Thoracic aorta (tissue), 2 donors: ENCODE results near the gene EMC10. TPM values are rescaled to one million over a fixed set of nuclear protein-coding genes. Genes with fewer than 3 reads are reported as not detected.

Source experiments
- ATAC-seq: fragments of 150-250 bp; one replicate; pipeline ENCODE4 v1.8.0; 2017; ENCODE audit warnings: low read depth; ENCODE audit not compliant: insufficient number of reproducible peaks, low FRiP score
- DNase-seq: peaks from one replicate; pipeline ENCODE4 v3.0.0-alpha.2; 2020; ENCODE audit warnings: low spot score
- H3K27ac ChIP-seq, 2 donors: fragments of 200-600 bp; sonication (generic); 1 replicate in 1 of 2; 2 replicates in 1 of 2; pipeline ENCODE4 v1.5.1; 2016; ENCODE audit warnings: mild to moderate bottlenecking in 2 of 2, moderate library complexity in 2 of 2
- H3K27me3 ChIP-seq: fragments of 200-600 bp; sonication (generic); replicated peaks from 2 replicates; pipeline ENCODE4 v1.6.0; 2016; ENCODE audit warnings: mild to moderate bottlenecking; ENCODE audit not compliant: insufficient read depth
- H3K36me3 ChIP-seq: fragments of 200-600 bp; sonication (generic); one replicate; pipeline ENCODE4 v1.5.1; 2016
- H3K4me1 ChIP-seq, 2 donors: fragments of 200-600 bp; sonication (generic); 1 replicate in 1 of 2; 2 replicates in 1 of 2; pipeline versions ENCODE4 v1.5.1 to v1.6.0; 2016; ENCODE audit warnings: low read depth in 2 of 2, mild to moderate bottlenecking in 1 of 2; ENCODE audit not compliant: control insufficient read depth in 1 of 2
- H3K4me3 ChIP-seq: fragments of 200-600 bp; sonication (generic); 2 replicates; pipeline ENCODE4 v1.5.1; 2016; ENCODE audit warnings: mild to moderate bottlenecking
- H3K9me3 ChIP-seq: fragments of 200-600 bp; sonication (generic); 2 replicates; pipeline ENCODE4 v1.5.1; 2016
- CTCF ChIP-seq: fragments of 200-600 bp; sonication (generic); IDR thresholded peaks from one replicate; pipeline ENCODE4 v1.5.1; 2019; ENCODE audit warnings: antibody characterized with exemption
- total RNA-seq, 2 donors: library from RNA; depleted of rRNA; stranded (reverse); fragments of >200 nt; gene quantifications; one replicate each; pipeline versions ENCODE4 v1.1.0 to v1.2.3, GENCODE V29; 2016

The EMC10 gene
- total RNA-seq, 2 donors from 2014 or later, result 85.6 to 139 TPM

- TF ChIP-seq CTCF, result no peak
- Histone ChIP-seq H3K27me3 (no peaks in the 10 kb centered on the region), H3K4me1 (peaks cover 7 to 10% of the 10 kb centered on the region in 2 donors), H3K36me3 (no peaks in the 10 kb centered on the region), H3K4me3 (no peak overlapping the region), H3K9me3 (no peaks in the 10 kb centered on the region), H3K27ac (no peak overlapping the region)
- DNase-seq (no peak), ATAC-seq (no peak)
These were observed 36.0 kb downstream of the EMC10 start for GRCh38 chr19:50512112-50512998.

- no peak for ATAC-seq
- no peak overlapping the region for H3K4me3 ChIP-seq
- H3K4me1 ChIP-seq, result peaks cover 7 to 10% of the 10 kb centered on the region in 2 donors
- no peak for TF ChIP-seq CTCF
- no peak for DNase-seq
- no peaks in the 10 kb centered on the region for H3K9me3 ChIP-seq
- H3K27ac ChIP-seq, result no peak overlapping the region
- H3K36me3 ChIP-seq, result no peaks in the 10 kb centered on the region
- no peaks in the 10 kb centered on the region for H3K27me3 ChIP-seq
These were observed 36.9 kb downstream of the EMC10 start for GRCh38 chr19:50512999-50513745.

GRCh38 chr19:50513746-50514345, 37.5 kb downstream of the EMC10 start, which contains the start of gene ASPDH:
TSS of gene ASPDH (minus strand) at chr19:50513913. CDS start at chr19:50513823, 90 bp downstream.
- DNase-seq (no peak), ATAC-seq (no peak)
- no peak within 1 kb of the TSS for H3K27ac ChIP-seq

GRCh38 chr19:50514346-50515167, 38.2 kb downstream of the EMC10 start:
- no peak for TF ChIP-seq CTCF
- no peaks in the 10 kb centered on the region for H3K36me3 ChIP-seq
- ATAC-seq, result no peak

More at GRCh38 chr19:50513746-50514345, 37.5 kb downstream of the EMC10 start, which contains the start of gene ASPDH:
- H3K36me3 ChIP-seq, result no peaks in the 10 kb centered on the region
- no peaks in the 10 kb centered on the region for H3K27me3 ChIP-seq
- TF ChIP-seq CTCF, result no peak
- no peaks in the 10 kb centered on the region for H3K9me3 ChIP-seq
- no peak within 1 kb of the TSS for H3K4me3 ChIP-seq
- H3K4me1 ChIP-seq, result peaks cover 7 to 10% of the 10 kb centered on the region in 2 donors

More at GRCh38 chr19:50514346-50515167, 38.2 kb downstream of the EMC10 start:
- no peak overlapping the region for H3K4me3 ChIP-seq
- peaks cover 7 to 10% of the 10 kb centered on the region in 2 donors for H3K4me1 ChIP-seq
- H3K27me3 ChIP-seq, result no peaks in the 10 kb centered on the region
- no peaks in the 10 kb centered on the region for H3K9me3 ChIP-seq
- no peak for DNase-seq
- no peak overlapping the region for H3K27ac ChIP-seq
